Measurements from ENCODE around the gene SLITRK6. TPM values are rescaled to one million over a fixed set of nuclear protein-coding genes. Genes with fewer than 3 reads are reported as not detected.
"Not testable (repeated sequence)": the region's sequence is repeated elsewhere in the genome, so short reads cannot be mapped to it uniquely, and the experiment has no call there.

The SLITRK6 gene
- total and polyA plus RNA-seq, 2 of the 8 experiments (the other 6 are each of a cell fraction or from before 2014, with no cell fraction given): 0.11 to 0.17 TPM

DNA sequence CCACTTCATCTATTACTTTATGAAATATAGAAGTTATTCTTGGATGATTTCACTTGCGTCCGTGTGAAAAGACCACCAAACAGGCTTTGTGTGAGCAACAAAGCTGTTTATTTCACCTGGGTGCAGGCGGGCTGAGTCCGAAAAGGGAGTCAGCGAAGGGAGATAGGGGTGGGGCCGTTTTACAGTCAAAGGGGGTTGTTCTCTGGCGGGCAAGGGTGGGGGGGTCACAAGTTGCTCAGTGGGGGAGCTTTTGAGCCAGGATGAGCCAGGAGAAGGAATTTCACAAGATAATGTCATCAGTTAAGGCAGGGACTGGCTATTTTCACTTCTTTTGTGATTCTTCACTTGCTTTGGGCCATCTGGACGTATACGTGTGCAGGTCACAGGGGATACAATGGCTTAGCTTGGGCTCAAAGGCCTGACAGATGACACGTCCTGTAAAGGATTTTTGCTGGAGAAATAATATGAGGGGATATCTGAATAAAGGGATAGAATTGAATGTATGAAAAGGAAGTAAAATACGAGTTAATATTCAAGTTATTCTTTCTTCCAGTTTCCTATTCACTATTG, 55.9 kb downstream of the SLITRK6 start:
- H2BK5ac ChIP-seq (ENCODE audit: low read depth, low read length); H2AK5ac ChIP-seq (ENCODE audit: low read depth, low read length); H2BK15ac ChIP-seq (ENCODE audit: low read length); H3K79me1 ChIP-seq (ENCODE audit: low read depth, low read length); H3K36me3 ChIP-seq (ENCODE audit: control insufficient read depth in 2 of 4, insufficient read depth in 4 of 4, low read length in 3 of 4); H3K18ac ChIP-seq (ENCODE audit: extremely low read depth, low read length); H4K5ac ChIP-seq (ENCODE audit: insufficient read length, low read depth, low read length); H3K14ac ChIP-seq (ENCODE audit: insufficient read length); POLR2A ChIA-PET (ENCODE audit: partially characterized antibody); H4K8ac ChIP-seq (ENCODE audit: extremely low read depth, insufficient read depth, low read length); H3K4me2 ChIP-seq (ENCODE audit: insufficient read depth in 1 of 2, low read depth in 2 of 2, low read length in 2 of 2); H3K23me2 ChIP-seq (ENCODE audit: low read depth, low read length); H2BK20ac ChIP-seq (ENCODE audit: low read length); CTCF ChIA-PET (ENCODE audit: partially characterized antibody); H2BK12ac ChIP-seq (ENCODE audit: low read depth, low read length); H4K20me1 ChIP-seq (replicated peaks in 1 of 2; ENCODE audit: control insufficient read depth in 1 of 2, insufficient read depth in 2 of 2, low read length in 2 of 2); H3K79me2 ChIP-seq (ENCODE audit: control insufficient read depth in 1 of 2, insufficient read depth in 2 of 2, low read length in 2 of 2); H3K9me3 ChIP-seq (ENCODE audit: insufficient read depth in 2 of 2, low read depth in 1 of 2, low read length in 1 of 2); H3K27me3 ChIP-seq (replicated peaks in 1 of 4; ENCODE audit: control insufficient read depth in 3 of 4, extremely low read depth in 1 of 4, insufficient read depth in 3 of 4, low read length in 3 of 4); H3K9ac ChIP-seq (replicated peaks in 1 of 4; ENCODE audit: extremely low read depth in 1 of 4, low read depth in 3 of 4, low read length in 3 of 4); H3K56ac ChIP-seq (replicated peaks; ENCODE audit: insufficient read length, low read depth, low read length); H4K91ac ChIP-seq (replicated peaks; ENCODE audit: insufficient read length, low read length); H3K27ac ChIP-seq (ENCODE audit: low read depth, low read length); H3K4me3 ChIP-seq (ENCODE audit: extremely low read depth in 1 of 4, insufficient read depth in 2 of 4, low read depth in 3 of 4, low read length in 4 of 4); FAIRE-seq; H2BK120ac ChIP-seq (replicated peaks; ENCODE audit: low read depth, low read length); H2AFZ ChIP-seq (ENCODE audit: low read length); DNase-seq (ENCODE audit: low read depth in 1 of 2, low spot score in 2 of 2); H3K4ac ChIP-seq (replicated peaks; ENCODE audit: insufficient read length, low read depth, low read length); H3K4me1 ChIP-seq (replicated peaks in 1 of 4; ENCODE audit: control insufficient read depth in 3 of 4, insufficient read depth in 4 of 4, low read length in 3 of 4); H3K23ac ChIP-seq (ENCODE audit: insufficient read length): not testable (repeated sequence)
- WGBS, 2 experiments (ENCODE audit: extremely low coverage in 1 of 2, insufficient coverage in 1 of 2, insufficient read length in 1 of 2, insufficient replicate concordance in 2 of 2, low coverage in 1 of 2, low lambda C conversion rate in 2 of 2, missing lambda C conversion rate in 1 of 2): 45 to 100% methylated on average over 1 to 10 of the region's 11 CpGs

All from H1 (cell line).